HFF-Myc (cell line): Measurements from ENCODE around the gene AFF2.

Experiments used
- DNase-seq: peaks from one replicate; pipeline ENCODE4 v3.0.0-alpha.2; 2011; ENCODE audit warnings: low read depth; ENCODE audit errors: extremely low read depth
- H3K4me3 ChIP-seq: replicated peaks from 2 replicates; pipeline ENCODE4 v1.5.1; 2011; ENCODE audit warnings: low read depth, mild to moderate bottlenecking, control low read depth, low read length
- TF ChIP-seq, protein P1 (sequence below): IDR thresholded peaks from 2 replicates; pipeline ENCODE4 v1.5.1; 2012; ENCODE audit warnings: mild to moderate bottlenecking, low read depth, low read length, control low read depth; ENCODE audit errors: missing control alignments

Gene AFF2

DNA sequence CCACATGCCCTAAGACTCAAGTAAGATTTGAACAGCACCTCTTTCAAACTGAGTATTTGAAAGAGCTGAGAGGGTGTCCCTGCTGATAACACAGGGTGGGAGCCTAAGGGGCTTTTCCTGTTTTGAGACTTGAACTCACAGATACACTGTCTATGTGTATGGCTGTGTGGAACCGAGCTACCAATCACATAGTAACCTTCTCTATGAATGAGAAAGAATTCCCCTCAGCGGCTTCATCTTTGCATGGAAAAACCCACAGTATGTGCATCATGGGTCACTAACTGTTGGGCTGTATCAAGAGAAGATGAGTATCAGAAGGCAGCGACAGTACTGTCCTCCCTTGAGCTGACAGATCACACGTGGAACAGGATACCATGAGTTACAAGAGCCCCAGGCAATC, 336.3 kb downstream of the AFF2 start:
- no peak for DNase-seq
- TF ChIP-seq, protein P1, sequence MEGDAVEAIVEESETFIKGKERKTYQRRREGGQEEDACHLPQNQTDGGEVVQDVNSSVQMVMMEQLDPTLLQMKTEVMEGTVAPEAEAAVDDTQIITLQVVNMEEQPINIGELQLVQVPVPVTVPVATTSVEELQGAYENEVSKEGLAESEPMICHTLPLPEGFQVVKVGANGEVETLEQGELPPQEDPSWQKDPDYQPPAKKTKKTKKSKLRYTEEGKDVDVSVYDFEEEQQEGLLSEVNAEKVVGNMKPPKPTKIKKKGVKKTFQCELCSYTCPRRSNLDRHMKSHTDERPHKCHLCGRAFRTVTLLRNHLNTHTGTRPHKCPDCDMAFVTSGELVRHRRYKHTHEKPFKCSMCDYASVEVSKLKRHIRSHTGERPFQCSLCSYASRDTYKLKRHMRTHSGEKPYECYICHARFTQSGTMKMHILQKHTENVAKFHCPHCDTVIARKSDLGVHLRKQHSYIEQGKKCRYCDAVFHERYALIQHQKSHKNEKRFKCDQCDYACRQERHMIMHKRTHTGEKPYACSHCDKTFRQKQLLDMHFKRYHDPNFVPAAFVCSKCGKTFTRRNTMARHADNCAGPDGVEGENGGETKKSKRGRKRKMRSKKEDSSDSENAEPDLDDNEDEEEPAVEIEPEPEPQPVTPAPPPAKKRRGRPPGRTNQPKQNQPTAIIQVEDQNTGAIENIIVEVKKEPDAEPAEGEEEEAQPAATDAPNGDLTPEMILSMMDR, result no peak
- H3K4me3 ChIP-seq, result no peak overlapping the region

DNA sequence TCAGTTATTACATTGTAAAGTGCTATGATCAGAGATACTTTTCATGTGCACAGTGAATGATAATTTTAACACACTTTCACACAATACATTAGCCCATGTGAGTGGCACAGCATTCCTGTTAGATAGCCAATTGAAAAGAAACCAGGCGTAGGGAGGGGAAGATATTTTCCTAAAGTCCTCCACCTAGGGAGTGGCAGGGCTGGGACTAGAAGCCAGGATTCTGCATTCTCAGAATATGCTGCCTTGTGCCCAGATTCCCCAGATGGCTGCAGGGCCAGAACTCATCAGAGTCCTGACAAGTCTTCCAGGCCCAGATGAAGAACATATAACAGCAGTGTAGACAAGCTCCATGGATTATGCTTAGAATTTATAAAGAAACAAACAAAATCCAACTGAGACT, 350.2 kb downstream of the AFF2 start:
- DNase-seq, result no peak
- no peak overlapping the region for H3K4me3 ChIP-seq
- TF ChIP-seq, protein P1, result no peak

DNA sequence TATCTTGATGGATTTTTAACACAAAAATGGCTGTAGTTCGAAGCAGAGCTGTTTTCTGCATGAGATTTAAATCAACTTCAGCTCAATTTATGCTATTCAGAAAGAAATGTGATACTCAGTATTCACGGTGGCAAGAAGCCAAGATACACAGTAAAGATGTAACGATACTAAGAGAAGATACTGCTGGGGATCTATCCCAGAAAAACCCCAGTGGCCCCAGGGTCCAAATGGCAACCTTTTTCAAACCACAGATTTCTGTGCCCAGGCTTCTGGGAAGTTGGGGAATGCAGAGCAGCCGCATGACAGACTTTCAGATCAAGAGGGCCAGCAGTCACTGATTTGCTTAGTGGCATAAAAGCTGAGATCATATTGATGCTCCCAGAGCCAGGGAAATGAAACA, 353.9 kb downstream of the AFF2 start:
- TF ChIP-seq, protein P1, result no peak
- H3K4me3 ChIP-seq, result no peak overlapping the region
- DNase-seq, result no peak

DNA sequence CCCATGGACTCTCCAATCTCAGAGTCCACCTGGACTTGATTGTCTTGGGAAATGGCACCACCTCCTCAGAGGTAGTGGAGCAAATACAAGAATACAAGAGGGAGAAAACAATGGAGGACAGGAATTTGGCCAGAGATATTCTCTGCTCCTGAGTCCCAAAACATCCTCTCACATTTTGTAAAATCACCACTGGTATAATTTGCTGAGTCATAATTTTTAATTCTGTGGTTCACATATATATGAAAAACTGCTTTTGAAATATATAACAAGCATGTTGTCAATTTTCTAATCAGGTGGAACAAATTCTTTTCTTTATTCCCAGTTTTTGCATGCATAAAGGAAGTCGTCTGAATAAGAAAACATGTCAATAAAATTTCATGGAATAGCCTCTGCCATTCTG, 356.1 kb downstream of the AFF2 start:
- no peak overlapping the region for H3K4me3 ChIP-seq
- no peak for DNase-seq
- TF ChIP-seq, protein P1, result no peak

DNA sequence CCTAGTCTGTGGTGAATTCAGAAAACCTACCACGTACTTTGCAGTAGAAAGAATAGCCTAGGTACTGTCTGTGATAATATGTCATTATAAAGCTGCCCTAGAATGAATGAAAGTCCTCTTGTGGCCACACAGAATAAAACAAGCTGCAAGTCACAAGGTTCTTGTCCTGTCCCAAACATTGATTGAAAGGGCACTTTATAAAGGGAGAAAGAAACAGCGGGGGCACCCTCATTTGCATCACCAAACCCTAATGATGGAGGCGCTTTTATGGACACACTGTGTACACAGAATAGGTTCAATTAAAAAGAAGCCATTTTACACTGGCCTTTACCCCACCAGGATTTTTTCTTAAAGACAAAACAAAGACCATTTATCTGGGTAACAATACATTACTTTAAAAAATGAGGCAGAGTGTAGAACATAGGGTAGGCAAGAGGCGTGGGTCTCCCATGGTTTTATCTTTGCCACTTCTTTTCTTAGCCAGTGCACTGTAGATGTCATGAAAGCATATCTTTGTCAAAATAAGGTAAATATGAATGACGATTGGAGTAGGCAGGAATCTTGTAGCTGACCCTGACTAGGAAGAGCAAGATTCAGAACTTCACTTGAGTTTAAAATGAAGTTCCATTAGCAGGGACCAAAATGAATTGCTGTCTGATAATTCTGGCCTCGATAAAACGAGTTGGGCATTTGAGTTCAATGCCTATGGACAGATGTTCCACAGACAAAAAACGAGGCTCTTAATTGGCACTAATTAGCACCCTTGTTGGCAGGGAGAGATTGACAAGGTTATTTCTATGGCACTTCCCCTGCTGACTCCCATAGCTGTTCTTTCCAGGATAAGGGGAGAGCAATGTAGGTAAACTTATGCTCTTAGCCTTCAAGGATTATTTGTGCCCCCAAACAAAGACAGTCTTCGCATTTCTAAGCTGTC, 365.1 kb downstream of the AFF2 start:
- H3K4me3 ChIP-seq, result no peak overlapping the region
- DNase-seq, result no peak
- TF ChIP-seq, protein P1, result no peak

DNA sequence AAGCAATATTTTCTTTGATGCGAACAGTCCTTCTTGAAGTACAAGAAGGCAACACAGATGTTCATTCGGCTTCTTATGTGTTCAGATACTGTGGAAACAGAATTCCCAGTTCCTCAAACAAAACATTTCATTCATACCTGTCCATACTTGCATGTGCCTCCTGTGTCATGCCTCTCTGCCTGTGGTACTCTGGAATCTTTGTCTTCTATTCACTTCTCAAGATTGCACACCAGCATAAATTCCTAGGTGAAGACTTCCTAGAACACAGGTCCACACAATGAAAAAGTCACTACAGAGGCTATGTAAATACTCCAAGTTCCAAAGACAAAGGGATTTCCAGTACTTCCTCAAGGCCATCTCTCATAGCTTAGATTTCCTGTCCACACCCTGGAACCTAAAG, 367.2 kb downstream of the AFF2 start:
- H3K4me3 ChIP-seq, result no peak overlapping the region
- TF ChIP-seq, protein P1, result no peak
- DNase-seq, result no peak
